Keratinocyte (primary cell): Measurements from ENCODE around the gene KRT40. TPM values are rescaled to one million over a fixed set of nuclear protein-coding genes. Genes with fewer than 3 reads are reported as not detected.

ENCODE experiments used
- DNase-seq: peaks from one replicate; pipeline ENCODE4 v3.0.0-alpha.2; 2011; ENCODE audit warnings: low read depth, missing footprints, low spot score
- FAIRE-seq: peaks from 2 replicates; lab custom pipeline; 2011; peaks lifted over from hg19 to GRCh38; lab: Jason Lieb, UNC
- H2AFZ ChIP-seq: 2 replicates; pipeline ENCODE4 v1.6.0; 2012; ENCODE audit warnings: low read length, control low read depth, inconsistent platforms; ENCODE audit not compliant: control insufficient read depth
- H3K27ac ChIP-seq: 2 replicates; pipeline ENCODE4 v1.5.1; 2011; ENCODE audit warnings: low read length; ENCODE audit not compliant: control insufficient read depth, insufficient read depth
- H3K27me3 ChIP-seq: 3 replicates; pipeline ENCODE4 v1.6.0; 2011; ENCODE audit warnings: low read length; ENCODE audit not compliant: control insufficient read depth, insufficient read depth; ENCODE audit errors: extremely low read depth
- H3K36me3 ChIP-seq, 2 experiments: 2 replicates in 1 of 2; 3 replicates in 1 of 2; pipeline ENCODE4 v1.5.1; 2011; ENCODE audit warnings: low read length in 2 of 2, mild to moderate bottlenecking in 1 of 2; ENCODE audit not compliant: control insufficient read depth in 2 of 2, insufficient read depth in 2 of 2; ENCODE audit errors: extremely low read depth in 1 of 2
- H3K4me1 ChIP-seq: 3 replicates; pipeline ENCODE4 v1.5.1; 2011; ENCODE audit warnings: low read length; ENCODE audit not compliant: control insufficient read depth, insufficient read depth; ENCODE audit errors: extremely low read depth
- H3K4me2 ChIP-seq: 3 replicates; pipeline ENCODE4 v1.6.0; 2011; ENCODE audit warnings: low read depth, low read length; ENCODE audit not compliant: control insufficient read depth, insufficient read depth; ENCODE audit errors: extremely low read depth
- H3K4me3 ChIP-seq, 3 experiments: fragments of 200-600 bp in 1 of 3; sonication (generic) in 1 of 3; 2 replicates in 2 of 3; 3 replicates in 1 of 3; pipeline ENCODE4 v1.5.1; 2011 to 2016; ENCODE audit warnings: low read length in 3 of 3, mild to moderate bottlenecking in 3 of 3, control low read depth in 2 of 3, inconsistent platforms in 1 of 3, low read depth in 1 of 3, mixed read lengths in 1 of 3, mixed run types in 1 of 3, moderate library complexity in 1 of 3; ENCODE audit not compliant: control insufficient read depth in 2 of 3, insufficient read depth in 2 of 3; ENCODE audit errors: extremely low read depth in 1 of 3
- H3K79me2 ChIP-seq: 2 replicates; pipeline ENCODE4 v1.6.0; 2012; ENCODE audit warnings: low read length; ENCODE audit not compliant: control insufficient read depth, insufficient read depth
- H3K9ac ChIP-seq: 3 replicates; pipeline ENCODE4 v1.6.0; 2011; ENCODE audit warnings: low read length; ENCODE audit not compliant: control insufficient read depth, insufficient read depth; ENCODE audit errors: extremely low read depth
- H3K9me1 ChIP-seq: 3 replicates; pipeline ENCODE4 v1.6.0; 2011; ENCODE audit warnings: low read length; ENCODE audit not compliant: control insufficient read depth, insufficient read depth; ENCODE audit errors: extremely low read depth
- H3K9me3 ChIP-seq: 2 replicates; pipeline ENCODE4 v1.5.1; 2012; ENCODE audit warnings: low read depth, low read length; ENCODE audit not compliant: control insufficient read depth
- H4K20me1 ChIP-seq: 3 replicates; pipeline ENCODE4 v1.6.0; 2011; ENCODE audit warnings: low read length; ENCODE audit not compliant: control insufficient read depth, insufficient read depth; ENCODE audit errors: extremely low read depth
- EZH2 ChIP-seq: IDR thresholded peaks from one replicate; pipeline ENCODE4 v1.6.1; 2012; ENCODE audit warnings: inconsistent platforms, mild to moderate bottlenecking, low read length, moderate library complexity
- dilution Hi-C: fragments of 300-500 bp; cut with MboI; formaldehyde crosslinking; loops from one replicate; pipeline ENCODE4 v1.7.0; 2020; ENCODE audit warnings: low sequenced_read_pairs; ENCODE audit not compliant: extremely low pct_ligation_motif_present
- polyA plus RNA-seq, 5 experiments: library from polyadenylated mRNA; depleted of rRNA in 3 of 5; stranded (reverse) in 3 of 5; stranded (forward) in 1 of 5; unstranded in 1 of 5; fragments of >200 nt; gene quantifications; 1 replicate in 1 of 5; 2 replicates in 3 of 5; 3 replicates in 1 of 5; pipeline versions ENCODE4 v1.2.1 to v1.2.3, GENCODE V29; 2011 to 2012; ENCODE audit warnings: missing spikeins in 2 of 5, low read depth in 1 of 5, low replicate concordance in 1 of 5
- TF ChIP-seq, protein P1 (sequence below), 3 experiments: IDR thresholded peaks in 1 of 3; conservative IDR thresholded peaks in 1 of 3; optimal IDR thresholded peaks in 1 of 3; 2 replicates in 2 of 3; 3 replicates in 1 of 3; pipeline versions ENCODE3 to v1.5.1; 2011; ENCODE audit warnings: low read length in 3 of 3, mild to moderate bottlenecking in 3 of 3, moderate library complexity in 2 of 3, control low read depth in 1 of 3, inconsistent platforms in 1 of 3; ENCODE audit not compliant: insufficient read depth in 2 of 3; ENCODE audit errors: extremely low read depth in 1 of 3

Gene KRT40
- polyA plus RNA-seq, 1 donor (not counting 4 experiments of a cell fraction or from before 2014, with no cell fraction given), result 0.03 TPM

DNA sequence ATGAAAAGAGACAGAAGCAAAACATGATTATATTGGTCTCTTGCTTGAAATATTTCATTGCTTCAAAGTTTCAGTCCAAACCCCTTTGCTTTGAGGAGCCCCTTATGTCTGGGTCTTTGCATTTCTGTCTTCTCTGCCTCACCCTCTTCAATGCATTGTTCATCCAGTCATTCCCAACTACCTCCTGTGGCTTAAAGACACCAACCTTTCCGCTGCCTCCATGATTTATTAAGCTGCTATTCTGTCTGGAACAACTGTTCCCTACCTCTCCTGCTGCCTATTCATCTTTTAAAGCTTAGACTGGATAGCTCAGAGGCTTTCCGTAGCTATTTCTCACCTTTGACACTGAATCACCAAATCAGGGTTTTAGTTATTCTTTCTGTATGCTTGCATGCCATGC, 13.2 kb upstream of the KRT40 start:
- H3K4me3 ChIP-seq, result no peak overlapping the region
- H4K20me1 ChIP-seq, result no peaks in the 10 kb centered on the region
- no peak for DNase-seq
- H3K79me2 ChIP-seq, result no peaks in the 10 kb centered on the region
- no peak overlapping the region for H3K4me2 ChIP-seq
- dilution Hi-C loops, result no loop called here
- no peak for TF ChIP-seq EZH2
- H3K36me3 ChIP-seq, result no peaks in the 10 kb centered on the region
- no peak overlapping the region for H2AFZ ChIP-seq
- H3K9me1 ChIP-seq, result no peaks in the 10 kb centered on the region
- no peak overlapping the region for H3K27ac ChIP-seq
- no peak overlapping the region for H3K9ac ChIP-seq
- H3K9me3 ChIP-seq, result no peaks in the 10 kb centered on the region
- H3K27me3 ChIP-seq, result no peaks in the 10 kb centered on the region
- peaks cover under 1% of the 10 kb centered on the region for H3K4me1 ChIP-seq
- FAIRE-seq, result no peak

DNA sequence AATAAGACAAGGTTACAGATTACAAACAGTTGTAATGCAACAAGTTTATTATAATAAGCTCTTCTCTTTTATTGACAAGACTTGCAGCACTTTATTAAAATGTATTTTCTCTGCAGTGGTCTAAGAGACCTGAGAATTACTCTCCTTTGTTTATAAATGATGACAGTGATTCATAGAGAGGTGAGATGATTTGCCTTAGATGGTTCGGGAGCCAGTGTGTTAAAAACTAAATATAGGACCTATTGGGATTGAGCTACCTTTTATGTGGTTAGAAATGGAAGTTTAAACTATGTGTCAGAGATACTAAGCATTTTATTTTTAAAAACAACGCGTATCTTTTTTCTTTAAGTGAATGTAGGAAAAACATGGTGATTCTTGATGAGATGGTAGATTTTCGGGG, 12.7 kb upstream of the KRT40 start:
- Histone ChIP-seq H4K20me1 (no peaks in the 10 kb centered on the region), H3K4me2 (no peak overlapping the region), H3K36me3 (no peaks in the 10 kb centered on the region), H3K9me3 (no peaks in the 10 kb centered on the region), H3K4me3 (no peak overlapping the region), H3K9me1 (no peaks in the 10 kb centered on the region), H3K27me3 (no peaks in the 10 kb centered on the region), H3K9ac (no peak overlapping the region), H3K79me2 (no peaks in the 10 kb centered on the region), H3K27ac (no peak overlapping the region), H3K4me1 (no peaks in the 10 kb centered on the region), H2AFZ (no peak overlapping the region)
- DNase-seq, result no peak
- dilution Hi-C loops, result no loop called here
- no peak for FAIRE-seq
- TF ChIP-seq, protein P1, sequence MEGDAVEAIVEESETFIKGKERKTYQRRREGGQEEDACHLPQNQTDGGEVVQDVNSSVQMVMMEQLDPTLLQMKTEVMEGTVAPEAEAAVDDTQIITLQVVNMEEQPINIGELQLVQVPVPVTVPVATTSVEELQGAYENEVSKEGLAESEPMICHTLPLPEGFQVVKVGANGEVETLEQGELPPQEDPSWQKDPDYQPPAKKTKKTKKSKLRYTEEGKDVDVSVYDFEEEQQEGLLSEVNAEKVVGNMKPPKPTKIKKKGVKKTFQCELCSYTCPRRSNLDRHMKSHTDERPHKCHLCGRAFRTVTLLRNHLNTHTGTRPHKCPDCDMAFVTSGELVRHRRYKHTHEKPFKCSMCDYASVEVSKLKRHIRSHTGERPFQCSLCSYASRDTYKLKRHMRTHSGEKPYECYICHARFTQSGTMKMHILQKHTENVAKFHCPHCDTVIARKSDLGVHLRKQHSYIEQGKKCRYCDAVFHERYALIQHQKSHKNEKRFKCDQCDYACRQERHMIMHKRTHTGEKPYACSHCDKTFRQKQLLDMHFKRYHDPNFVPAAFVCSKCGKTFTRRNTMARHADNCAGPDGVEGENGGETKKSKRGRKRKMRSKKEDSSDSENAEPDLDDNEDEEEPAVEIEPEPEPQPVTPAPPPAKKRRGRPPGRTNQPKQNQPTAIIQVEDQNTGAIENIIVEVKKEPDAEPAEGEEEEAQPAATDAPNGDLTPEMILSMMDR (optimal IDR thresholded peaks at IDR 0.05 in 1 of 3, IDR thresholded peaks at IDR 0.05 in 1 of 3, conservative IDR thresholded peaks at IDR 0.05 in 1 of 3; ENCODE audit: extremely low read depth in 1 of 3, insufficient read depth in 2 of 3, low read length in 3 of 3), result no peak
- no peak for TF ChIP-seq EZH2

DNA sequence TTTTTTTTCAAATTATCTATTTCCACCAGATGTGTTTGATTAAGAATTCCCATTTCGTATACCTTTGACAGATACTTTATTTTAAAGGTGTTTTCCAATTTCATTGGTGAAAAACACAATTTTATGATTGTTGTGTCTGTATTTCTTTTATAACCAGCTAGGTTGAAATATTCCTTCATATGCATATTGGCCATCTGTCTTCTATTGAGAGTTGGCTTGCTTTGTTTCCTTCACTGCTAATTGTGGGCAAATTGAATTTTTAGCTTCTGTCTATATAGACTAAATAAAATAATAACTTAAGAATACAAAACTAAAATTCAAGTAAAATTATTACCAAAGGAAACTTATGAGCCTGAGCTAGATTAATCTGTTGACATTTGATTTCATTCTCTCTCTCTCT, 11.0 kb upstream of the KRT40 start:
- DNase-seq (no peak), FAIRE-seq (no peak)
- no peaks in the 10 kb centered on the region for H3K79me2 ChIP-seq
- no peak overlapping the region for H3K4me3 ChIP-seq
- H3K9ac ChIP-seq, result no peak overlapping the region
- H3K4me2 ChIP-seq, result no peak overlapping the region
- dilution Hi-C loops, result no loop called here
- H4K20me1 ChIP-seq, result no peaks in the 10 kb centered on the region
- no peak overlapping the region for H2AFZ ChIP-seq
- no peak overlapping the region for H3K27ac ChIP-seq
- TF ChIP-seq, protein P1 (optimal IDR thresholded peaks at IDR 0.05 in 1 of 3, IDR thresholded peaks at IDR 0.05 in 1 of 3, conservative IDR thresholded peaks at IDR 0.05 in 1 of 3; ENCODE audit: extremely low read depth in 1 of 3, insufficient read depth in 2 of 3, low read length in 3 of 3), result no peak
- TF ChIP-seq EZH2, result no peak
- no peaks in the 10 kb centered on the region for H3K27me3 ChIP-seq
- H3K36me3 ChIP-seq, result no peaks in the 10 kb centered on the region
- no peaks in the 10 kb centered on the region for H3K4me1 ChIP-seq
- no peaks in the 10 kb centered on the region for H3K9me1 ChIP-seq
- no peaks in the 10 kb centered on the region for H3K9me3 ChIP-seq
